DND-41 (cell line): ENCODE measurements around the gene CMYA5.

Experiments used
- ATAC-seq: fragments of 200-7000 bp; cut with Tn5 transposase; 3 replicates; pipeline ENCODE4 v1.9.1; 2021; ENCODE audit warnings: low read depth; ENCODE audit not compliant: insufficient read depth
- DNase-seq: peaks from one replicate; pipeline ENCODE4 v3.0.0-alpha.2; 2020
- H2AFZ ChIP-seq: 2 replicates; pipeline ENCODE4 v1.6.0; 2012; ENCODE audit warnings: low read depth, low read length
- H3K27ac ChIP-seq: 2 replicates; pipeline ENCODE4 v1.5.1; 2012; ENCODE audit warnings: low read length, inconsistent platforms
- H3K27me3 ChIP-seq: fragments of 200-600 bp; sonication (generic); 2 replicates; pipeline ENCODE4 v1.6.0; 2012; ENCODE audit warnings: low read length, mild to moderate bottlenecking, inconsistent platforms; ENCODE audit not compliant: insufficient read depth, poor library complexity
- H3K36me3 ChIP-seq: 2 replicates; pipeline ENCODE4 v1.5.1; 2012; ENCODE audit warnings: low read length, inconsistent platforms; ENCODE audit not compliant: insufficient read depth
- H3K4me1 ChIP-seq: 2 replicates; pipeline ENCODE4 v1.5.1; 2012; ENCODE audit warnings: mild to moderate bottlenecking, low read length; ENCODE audit not compliant: insufficient read depth
- H3K4me2 ChIP-seq: 2 replicates; pipeline ENCODE4 v1.6.0; 2012; ENCODE audit warnings: mild to moderate bottlenecking, moderate library complexity, low read length, inconsistent platforms; ENCODE audit not compliant: insufficient read depth
- H3K4me3 ChIP-seq, 2 experiments: fragments of 200-600 bp in 1 of 2; shearing (Covaris generic) in 1 of 2; 2 replicates each; pipeline ENCODE4 v1.5.1; 2012 to 2016; ENCODE audit warnings: inconsistent platforms in 2 of 2, low read length in 2 of 2, mild to moderate bottlenecking in 2 of 2, low read depth in 1 of 2, moderate library complexity in 1 of 2
- H3K79me2 ChIP-seq: 2 replicates; pipeline ENCODE4 v1.6.0; 2012; ENCODE audit warnings: low read length, inconsistent platforms; ENCODE audit not compliant: insufficient read depth
- H3K9ac ChIP-seq: 2 replicates; pipeline ENCODE4 v1.6.0; 2012; ENCODE audit warnings: low read depth, mild to moderate bottlenecking, inconsistent platforms, low read length, moderate library complexity
- H3K9me3 ChIP-seq: 2 replicates; pipeline ENCODE4 v1.5.1; 2012; ENCODE audit warnings: low read length, moderate library complexity, mild to moderate bottlenecking, inconsistent platforms; ENCODE audit not compliant: insufficient read depth, severe bottlenecking
- H4K20me1 ChIP-seq: 2 replicates; pipeline ENCODE4 v1.6.0; 2012; ENCODE audit warnings: low read length; ENCODE audit not compliant: insufficient read depth
- EZH2 ChIP-seq: IDR thresholded peaks from 3 replicates; pipeline ENCODE4 v1.6.1; 2012; ENCODE audit warnings: borderline replicate concordance, low read depth, mild to moderate bottlenecking, moderate library complexity, low read length, inconsistent platforms; ENCODE audit not compliant: severe bottlenecking
- TF ChIP-seq, protein P1 (sequence below): IDR thresholded peaks from 2 replicates; pipeline ENCODE4 v1.5.1; 2012; ENCODE audit warnings: borderline replicate concordance, low read length, moderate library complexity, mild to moderate bottlenecking; ENCODE audit not compliant: poor library complexity, severe bottlenecking; ENCODE audit errors: extremely low read depth

CMYA5 gene

DNA sequence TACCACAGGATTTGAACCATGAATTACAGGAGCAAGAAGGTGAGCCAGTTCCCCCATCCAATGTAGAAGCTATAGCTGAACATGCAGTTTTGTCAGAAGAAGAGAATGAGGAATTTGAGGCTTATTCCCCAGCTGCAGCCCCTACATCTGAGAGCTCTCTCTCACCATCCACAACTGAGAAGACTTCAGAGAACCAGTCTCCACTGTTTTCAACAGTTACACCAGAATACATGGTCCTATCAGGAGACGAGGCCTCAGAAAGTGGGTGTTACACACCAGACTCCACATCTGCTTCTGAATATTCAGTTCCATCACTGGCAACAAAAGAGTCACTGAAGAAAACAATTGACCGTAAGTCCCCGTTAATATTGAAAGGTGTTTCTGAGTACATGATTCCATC lies 40.9 kb downstream of the CMYA5 start:
- Histone ChIP-seq H3K9me3 (no peaks in the 10 kb centered on the region), H3K4me1 (peaks cover 56% of the 10 kb centered on the region), H2AFZ (no peak overlapping the region), H3K4me3 (no peak overlapping the region), H4K20me1 (no peaks in the 10 kb centered on the region), H3K27ac (peak overlapping the region; percentile 20; the same call in 1 of the 2 replicates), H3K9ac (no peak overlapping the region), H3K27me3 (no peaks in the 10 kb centered on the region), H3K79me2 (no peaks in the 10 kb centered on the region), H3K36me3 (no peaks in the 10 kb centered on the region), H3K4me2 (peak overlapping the region; percentile 37; the same call in 1 of the 2 replicates)
- ATAC-seq = peak; percentile 65
- TF ChIP-seq, protein P1, sequence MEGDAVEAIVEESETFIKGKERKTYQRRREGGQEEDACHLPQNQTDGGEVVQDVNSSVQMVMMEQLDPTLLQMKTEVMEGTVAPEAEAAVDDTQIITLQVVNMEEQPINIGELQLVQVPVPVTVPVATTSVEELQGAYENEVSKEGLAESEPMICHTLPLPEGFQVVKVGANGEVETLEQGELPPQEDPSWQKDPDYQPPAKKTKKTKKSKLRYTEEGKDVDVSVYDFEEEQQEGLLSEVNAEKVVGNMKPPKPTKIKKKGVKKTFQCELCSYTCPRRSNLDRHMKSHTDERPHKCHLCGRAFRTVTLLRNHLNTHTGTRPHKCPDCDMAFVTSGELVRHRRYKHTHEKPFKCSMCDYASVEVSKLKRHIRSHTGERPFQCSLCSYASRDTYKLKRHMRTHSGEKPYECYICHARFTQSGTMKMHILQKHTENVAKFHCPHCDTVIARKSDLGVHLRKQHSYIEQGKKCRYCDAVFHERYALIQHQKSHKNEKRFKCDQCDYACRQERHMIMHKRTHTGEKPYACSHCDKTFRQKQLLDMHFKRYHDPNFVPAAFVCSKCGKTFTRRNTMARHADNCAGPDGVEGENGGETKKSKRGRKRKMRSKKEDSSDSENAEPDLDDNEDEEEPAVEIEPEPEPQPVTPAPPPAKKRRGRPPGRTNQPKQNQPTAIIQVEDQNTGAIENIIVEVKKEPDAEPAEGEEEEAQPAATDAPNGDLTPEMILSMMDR = no peak
- no peak for TF ChIP-seq EZH2
- DNase-seq = peak; percentile 40

DNA sequence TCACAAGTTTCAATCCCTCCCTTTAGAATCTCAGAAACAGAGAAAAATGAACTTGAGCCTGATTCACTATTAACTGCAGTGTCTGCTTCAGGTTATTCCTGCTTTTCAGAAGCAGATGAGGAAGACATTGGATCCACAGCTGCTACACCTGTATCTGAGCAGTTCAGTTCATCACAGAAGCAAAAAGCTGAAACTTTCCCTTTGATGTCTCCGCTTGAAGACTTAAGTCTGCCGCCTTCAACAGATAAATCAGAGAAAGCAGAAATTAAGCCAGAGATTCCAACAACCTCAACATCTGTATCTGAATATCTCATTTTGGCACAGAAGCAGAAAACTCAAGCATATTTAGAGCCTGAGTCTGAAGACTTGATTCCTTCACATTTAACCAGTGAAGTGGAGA lies 42.1 kb downstream of the CMYA5 start:
- no peak overlapping the region for H3K27ac ChIP-seq
- H3K4me2 ChIP-seq = no peak overlapping the region
- no peaks in the 10 kb centered on the region for H4K20me1 ChIP-seq
- TF ChIP-seq EZH2 = no peak
- TF ChIP-seq, protein P1 = no peak
- no peaks in the 10 kb centered on the region for H3K36me3 ChIP-seq
- ATAC-seq (no peak), DNase-seq (no peak)
- peaks cover 68% of the 10 kb centered on the region for H3K4me1 ChIP-seq
- H3K27me3 ChIP-seq = no peaks in the 10 kb centered on the region
- no peak overlapping the region for H2AFZ ChIP-seq
- no peaks in the 10 kb centered on the region for H3K79me2 ChIP-seq
- H3K4me3 ChIP-seq = no peak overlapping the region
- no peak overlapping the region for H3K9ac ChIP-seq
- no peaks in the 10 kb centered on the region for H3K9me3 ChIP-seq

DNA sequence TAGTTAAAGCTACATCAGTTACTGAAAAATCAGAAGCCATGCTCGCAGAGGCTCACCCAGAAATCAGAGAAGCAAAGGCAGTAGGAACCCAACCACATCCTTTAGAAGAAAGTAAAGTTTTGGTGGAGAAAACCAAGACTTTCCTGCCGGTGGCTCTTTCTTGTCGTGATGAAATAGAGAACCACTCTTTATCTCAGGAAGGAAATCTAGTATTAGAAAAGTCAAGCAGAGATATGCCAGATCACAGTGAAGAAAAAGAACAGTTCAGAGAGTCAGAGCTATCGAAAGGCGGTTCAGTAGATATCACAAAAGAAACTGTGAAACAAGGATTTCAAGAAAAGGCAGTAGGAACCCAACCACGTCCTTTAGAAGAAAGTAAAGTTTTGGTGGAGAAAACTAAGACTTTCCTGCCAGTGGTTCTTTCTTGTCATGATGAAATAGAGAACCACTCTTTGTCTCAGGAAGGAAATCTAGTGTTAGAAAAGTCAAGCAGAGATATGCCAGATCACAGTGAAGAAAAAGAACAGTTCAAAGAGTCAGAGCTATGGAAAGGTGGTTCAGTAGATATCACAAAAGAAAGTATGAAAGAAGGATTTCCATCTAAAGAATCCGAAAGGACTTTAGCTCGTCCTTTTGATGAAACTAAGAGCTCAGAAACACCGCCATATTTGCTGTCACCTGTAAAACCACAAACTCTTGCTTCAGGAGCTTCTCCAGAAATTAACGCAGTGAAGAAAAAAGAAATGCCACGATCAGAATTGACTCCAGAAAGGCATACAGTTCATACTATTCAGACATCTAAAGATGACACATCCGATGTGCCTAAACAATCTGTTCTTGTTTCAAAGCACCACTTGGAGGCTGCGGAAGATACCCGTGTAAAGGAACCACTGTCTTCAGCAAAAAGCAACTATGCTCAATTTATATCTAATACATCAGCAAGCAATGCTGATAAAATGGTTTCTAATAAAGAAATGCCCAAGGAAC lies 47.2 kb downstream of the CMYA5 start:
- Histone ChIP-seq H3K36me3 (no peaks in the 10 kb centered on the region), H3K79me2 (no peaks in the 10 kb centered on the region), H3K27me3 (no peaks in the 10 kb centered on the region), H3K4me2 (peak overlapping the region; percentile 71), H4K20me1 (no peaks in the 10 kb centered on the region), H3K27ac (peak overlapping the region; percentile 54), H3K4me1 (peaks cover 55% of the 10 kb centered on the region), H3K9ac (peak overlapping the region; percentile 20), H3K9me3 (no peaks in the 10 kb centered on the region), H2AFZ (peak overlapping the region; percentile 18; the same call in 1 of the 2 replicates), H3K4me3 (peak overlapping the region in 1 of 2 experiments; percentile 55; a peak in 3 of 4 replicates)
- ATAC-seq (peak; percentile 90), DNase-seq (peak; percentile 72)
- TF ChIP-seq, protein P1 = no peak
- no peak for TF ChIP-seq EZH2
